Gastroesophageal sphincter (tissue), 2 donors: ENCODE measurements around the gene RAB3C.

Source experiments
- POLR2A ChIP-seq, 2 donors: fragments of 450-650 bp; IDR thresholded peaks; one replicate each; pipeline ENCODE4 v1.6.1; 2017; ENCODE audit warnings: antibody characterized with exemption in 2 of 2, mild to moderate bottlenecking in 2 of 2, moderate library complexity in 1 of 2
- POLR2AphosphoS5 ChIP-seq: sonication (generic); formaldehyde crosslinking; IDR thresholded peaks from one replicate; pipeline ENCODE4 v1.6.1; 2017; ENCODE audit warnings: antibody characterized with exemption

DNA sequence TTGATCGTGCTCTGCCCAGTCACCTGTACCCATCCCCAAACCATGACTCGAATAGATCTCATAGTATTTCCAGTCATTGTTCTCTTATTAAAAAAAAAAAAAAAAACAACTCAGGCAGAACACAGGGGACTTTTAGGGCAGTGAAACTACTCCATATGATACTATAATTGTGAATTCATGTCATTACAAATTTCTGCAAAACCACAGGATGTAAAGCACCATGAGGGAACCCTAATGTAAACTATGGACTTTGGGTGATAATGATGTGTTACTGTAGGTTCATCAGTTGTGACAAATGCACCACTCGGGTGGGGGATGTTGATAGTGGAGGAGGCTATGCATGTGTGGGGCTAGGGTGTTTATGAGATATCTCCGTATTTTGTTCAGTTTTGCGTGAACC lies 133.8 kb downstream of the RAB3C start:
- TF ChIP-seq POLR2A (IDR thresholded peaks at IDR 0.05), result no peak
- TF ChIP-seq POLR2AphosphoS5, result no peak
